Fibroblast of villous mesenchyme (primary cell): ENCODE results near the gene CFAP46. TPM values are rescaled to one million over a fixed set of nuclear protein-coding genes. Genes with fewer than 3 reads are reported as not detected.
"Not testable (repeated sequence)": the region's sequence is repeated elsewhere in the genome, so short reads cannot be mapped to it uniquely, and the experiment has no call there.

Experiments
- DNase-seq: peaks from one replicate; pipeline ENCODE4 v3.0.0-alpha.2; 2010; ENCODE audit warnings: low read depth
- H3K4me3 ChIP-seq: 2 replicates; pipeline ENCODE4 v1.5.1; 2011; ENCODE audit warnings: low read depth, mild to moderate bottlenecking, low read length
- CTCF ChIP-seq: IDR thresholded peaks from 2 replicates; pipeline ENCODE4 v1.5.1; 2012; ENCODE audit warnings: low read depth, mild to moderate bottlenecking, low read length; ENCODE audit not compliant: insufficient read depth
- total RNA-seq: library from RNA; depleted of rRNA; stranded (reverse); fragments of >200 nt; gene quantifications from 2 replicates; pipeline ENCODE4 v1.2.3, GENCODE V29; 2012

The CFAP46 gene
- total RNA-seq, 1 donor, result under 0.01 TPM

GRCh38 chr10:132796846-132797245, 145.5 kb downstream of the CFAP46 start:
- no peak for TF ChIP-seq CTCF
- DNase-seq, result no peak
- H3K4me3 ChIP-seq, result no peak overlapping the region

DNA sequence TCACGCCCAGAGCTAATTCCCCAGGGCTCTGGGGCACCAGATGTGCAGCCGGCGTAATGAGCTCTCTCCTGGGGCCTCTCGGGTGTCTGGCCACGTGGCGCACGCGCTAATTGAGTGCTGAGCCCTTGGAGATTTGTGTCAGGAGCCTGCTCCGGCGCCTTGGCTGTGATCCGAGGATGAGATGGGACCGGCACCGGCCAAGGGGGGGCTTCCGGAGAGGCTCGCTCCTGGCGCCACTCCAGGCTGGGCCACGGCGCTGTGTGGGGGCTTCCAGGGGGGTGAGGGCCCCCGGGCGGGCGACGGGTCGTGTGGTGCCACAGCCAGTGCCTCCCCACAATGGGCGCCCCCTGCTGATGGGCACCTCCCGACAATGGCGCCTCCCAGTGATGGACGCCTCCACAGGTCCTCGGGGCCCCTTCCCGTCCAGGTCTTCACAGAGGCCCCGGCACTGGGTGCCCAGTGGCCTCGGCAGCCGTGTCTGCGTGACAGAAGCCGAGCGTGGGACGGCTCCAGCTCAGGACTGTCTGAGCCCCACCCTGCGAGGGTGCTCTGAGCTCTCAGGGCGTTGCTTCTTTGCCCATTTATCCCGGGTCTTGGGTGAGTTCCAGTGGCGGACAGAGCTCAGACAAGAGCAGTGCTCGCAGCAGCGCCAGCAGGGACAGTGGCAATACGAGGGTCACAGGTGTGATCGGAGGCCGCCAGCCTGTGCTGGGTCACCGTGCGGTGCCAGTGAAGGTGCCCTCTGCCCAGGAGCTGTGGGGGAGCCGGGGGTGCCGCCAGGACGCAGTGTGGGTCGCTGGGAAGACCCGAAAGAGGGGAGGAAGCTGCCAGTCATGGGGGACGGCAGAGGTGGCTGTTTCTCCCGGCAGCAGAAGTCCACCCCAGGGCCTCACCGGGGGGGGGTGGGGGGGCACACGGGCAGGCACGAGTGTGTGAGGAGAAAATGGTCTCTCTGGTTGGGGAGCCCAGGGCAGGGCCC, 148.2 kb downstream of the CFAP46 start:
- no peak overlapping the region for H3K4me3 ChIP-seq
- TF ChIP-seq CTCF, result peak; percentile 6
- peak; percentile 20 for DNase-seq

GRCh38 chr10:132793213-132793612, 149.2 kb downstream of the CFAP46 start:
- H3K4me3 ChIP-seq, result no peak overlapping the region
- no peak for DNase-seq
- TF ChIP-seq CTCF, result no peak

DNA sequence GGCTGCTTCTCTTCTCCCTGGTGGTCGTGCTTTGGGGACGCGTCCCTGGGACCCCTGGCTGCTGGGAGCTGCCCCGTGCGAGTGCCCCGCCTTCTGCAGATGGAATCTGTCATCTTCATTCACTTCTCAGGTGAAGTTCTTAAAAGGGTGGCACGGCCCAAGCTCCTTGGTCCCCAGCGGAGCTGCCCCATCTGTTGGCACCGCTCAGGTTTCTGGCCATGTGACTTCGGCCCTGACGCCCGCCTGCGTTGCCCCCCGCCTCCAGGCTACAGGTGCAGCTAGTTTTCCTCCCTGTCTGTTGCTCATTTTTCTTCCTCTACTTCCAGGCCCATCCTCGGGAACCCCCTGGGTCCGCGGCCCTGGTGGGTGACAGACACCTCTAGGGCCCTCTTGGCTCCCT, 149.6 kb downstream of the CFAP46 start:
- no peak for TF ChIP-seq CTCF
- no peak overlapping the region for H3K4me3 ChIP-seq
- no peak for DNase-seq

GRCh38 chr10:132792099-132792498, 150.3 kb downstream of the CFAP46 start:
- not testable (repeated sequence) for H3K4me3 ChIP-seq, DNase-seq

- TF ChIP-seq CTCF, result no peak
- no peak overlapping the region for H3K4me3 ChIP-seq
- no peak for DNase-seq
These were observed 151.2 kb downstream of the CFAP46 start for GRCh38 chr10:132790934-132791829.

DNA sequence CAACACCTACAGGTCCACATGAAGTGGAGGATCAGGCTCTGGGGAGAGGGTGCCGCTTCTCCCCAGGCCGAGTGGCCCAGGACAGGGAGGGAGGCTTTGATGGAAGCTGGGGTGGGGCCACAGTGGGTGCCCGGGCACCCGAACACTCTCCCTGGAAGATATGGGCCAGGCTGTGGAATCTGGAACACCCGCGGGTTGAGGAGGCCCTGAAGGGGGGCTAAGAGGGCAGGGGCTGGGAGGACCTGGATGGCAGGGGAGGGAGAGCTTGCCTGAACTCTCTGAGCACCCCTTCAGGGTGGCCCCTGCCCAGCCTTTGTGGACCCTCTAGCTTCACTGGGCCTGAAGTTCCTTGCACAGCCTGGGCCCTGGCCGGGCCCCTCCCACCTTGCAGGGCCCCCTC, 151.9 kb downstream of the CFAP46 start:
- no peak for TF ChIP-seq CTCF
- no peak overlapping the region for H3K4me3 ChIP-seq
- DNase-seq, result no peak
